NCI-H2081 (cell line): ENCODE data around the gene LARP1B.
"Not testable (repeated sequence)": the region's sequence is repeated elsewhere in the genome, so short reads cannot be mapped to it uniquely, and the experiment has no call there.

Experiments used
- DNase-seq, 2 experiments: peaks; one replicate each; lab custom pipeline; 2025; lab: John Stamatoyannopoulos, UW

Gene LARP1B

DNA sequence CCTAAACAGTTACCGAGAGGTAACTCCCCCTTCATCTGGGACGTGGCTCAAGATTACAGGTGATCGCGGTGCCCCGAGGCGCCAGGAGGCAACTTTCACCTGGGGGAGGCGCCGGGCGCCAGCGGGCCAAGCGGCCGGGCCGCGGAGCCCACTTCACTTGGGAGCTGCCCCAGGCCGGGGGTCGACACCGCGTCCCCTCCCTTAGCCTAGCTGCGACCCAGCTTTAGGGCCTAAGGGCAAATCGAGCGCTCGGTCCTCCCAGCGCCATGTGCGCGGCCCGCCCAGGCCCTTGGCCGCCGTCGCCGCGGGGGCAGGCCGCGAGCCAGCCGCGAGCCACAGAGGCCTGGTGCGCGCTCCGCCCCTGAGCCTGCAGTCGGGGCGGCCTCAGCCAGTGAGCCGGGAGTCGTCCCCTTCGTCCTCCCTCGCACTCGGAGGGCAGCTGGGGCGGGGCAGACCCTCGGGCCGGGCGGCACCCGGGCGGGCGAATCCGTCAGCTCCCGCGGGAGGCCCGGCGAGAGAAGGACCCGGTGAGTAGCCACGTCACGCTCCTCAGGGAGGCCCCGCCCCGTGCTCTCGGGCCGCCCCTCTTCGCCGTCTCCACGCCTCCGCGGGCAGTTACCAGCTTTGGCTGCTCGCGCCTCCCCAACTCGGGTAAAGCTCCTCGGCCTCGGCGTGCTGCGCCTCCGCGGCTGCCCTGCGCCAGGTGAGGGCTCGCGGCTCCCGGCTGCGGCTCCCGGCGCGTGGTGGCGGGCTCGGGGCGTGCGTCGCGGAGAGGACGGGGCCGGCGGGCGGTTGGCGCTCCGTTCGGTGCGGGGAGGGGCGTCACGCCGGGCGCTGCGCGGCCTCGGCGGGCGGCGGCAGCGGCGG lies at the start of gene LARP1B:
Gene LARP1B, plus strand, starts transcription at position 614 of the 867 bp plus-strand sequence. CDS start 13,640 bp downstream, outside the sequence.
- peak; percentile 90 to 92 for DNase-seq

DNA sequence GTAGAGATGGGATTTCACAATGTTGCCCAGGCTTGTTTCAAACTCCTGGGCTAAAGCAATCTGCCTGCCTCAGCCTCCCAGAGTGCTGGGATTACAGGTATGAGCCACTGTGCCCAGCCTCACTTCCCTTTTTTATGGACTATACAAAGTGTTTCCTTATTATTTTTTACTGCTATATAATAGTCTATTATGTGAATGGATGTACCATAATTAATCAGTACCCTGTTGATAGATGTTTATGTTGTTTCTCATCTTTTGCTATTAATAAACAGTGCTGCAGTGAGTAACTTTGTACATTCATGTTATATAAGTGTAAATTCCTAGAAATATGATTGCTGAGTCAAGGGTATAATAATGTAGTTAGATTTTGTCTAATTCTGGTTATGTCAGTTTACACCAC lies 35.8 kb upstream of the LARP1B start:
- no peak for DNase-seq

DNA sequence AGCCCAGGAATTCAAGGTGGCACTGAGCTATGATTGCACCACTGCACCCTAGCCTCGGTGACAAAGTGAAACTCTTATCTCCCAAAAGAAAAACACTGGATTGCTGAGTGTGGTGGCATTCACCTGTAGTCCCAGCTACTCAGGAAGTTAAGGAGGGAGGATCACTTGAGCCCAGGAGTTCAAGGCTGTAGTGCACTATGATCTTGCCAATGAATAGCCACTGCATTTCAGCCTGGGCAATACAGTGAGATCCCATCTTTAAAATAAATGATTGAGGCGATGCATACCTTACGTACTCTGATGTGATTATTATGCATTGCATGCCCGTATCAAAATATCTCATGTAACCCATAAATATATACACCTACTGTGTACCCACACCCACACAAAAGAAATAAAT lies 31.2 kb upstream of the LARP1B start:
- DNase-seq, result no peak

GRCh38 chr4:128031756-128032384 lies 29.2 kb upstream of the LARP1B start:
- no peak for DNase-seq

- DNase-seq, result no peak
Observed at GRCh38 chr4:128039568-128039967, 21.5 kb upstream of the LARP1B start.

GRCh38 chr4:128047019-128047418 lies 14.1 kb upstream of the LARP1B start:
- DNase-seq, result not testable (repeated sequence)

- DNase-seq, result not testable (repeated sequence)
Observed at GRCh38 chr4:128047514-128047913, 13.6 kb upstream of the LARP1B start.

- not testable (repeated sequence) for DNase-seq
Observed at GRCh38 chr4:128051229-128051628, 9.9 kb upstream of the LARP1B start.

GRCh38 chr4:128054907-128055306 lies 6.2 kb upstream of the LARP1B start:
- DNase-seq, result not testable (repeated sequence)

- not testable (repeated sequence) for DNase-seq
Observed at GRCh38 chr4:128055441-128056206, 5.5 kb upstream of the LARP1B start.

GRCh38 chr4:128056396-128056795 lies 4.7 kb upstream of the LARP1B start:
- no peak for DNase-seq

GRCh38 chr4:128060121-128060698 lies 902 bp upstream of the LARP1B start:
- no peak for DNase-seq

DNA sequence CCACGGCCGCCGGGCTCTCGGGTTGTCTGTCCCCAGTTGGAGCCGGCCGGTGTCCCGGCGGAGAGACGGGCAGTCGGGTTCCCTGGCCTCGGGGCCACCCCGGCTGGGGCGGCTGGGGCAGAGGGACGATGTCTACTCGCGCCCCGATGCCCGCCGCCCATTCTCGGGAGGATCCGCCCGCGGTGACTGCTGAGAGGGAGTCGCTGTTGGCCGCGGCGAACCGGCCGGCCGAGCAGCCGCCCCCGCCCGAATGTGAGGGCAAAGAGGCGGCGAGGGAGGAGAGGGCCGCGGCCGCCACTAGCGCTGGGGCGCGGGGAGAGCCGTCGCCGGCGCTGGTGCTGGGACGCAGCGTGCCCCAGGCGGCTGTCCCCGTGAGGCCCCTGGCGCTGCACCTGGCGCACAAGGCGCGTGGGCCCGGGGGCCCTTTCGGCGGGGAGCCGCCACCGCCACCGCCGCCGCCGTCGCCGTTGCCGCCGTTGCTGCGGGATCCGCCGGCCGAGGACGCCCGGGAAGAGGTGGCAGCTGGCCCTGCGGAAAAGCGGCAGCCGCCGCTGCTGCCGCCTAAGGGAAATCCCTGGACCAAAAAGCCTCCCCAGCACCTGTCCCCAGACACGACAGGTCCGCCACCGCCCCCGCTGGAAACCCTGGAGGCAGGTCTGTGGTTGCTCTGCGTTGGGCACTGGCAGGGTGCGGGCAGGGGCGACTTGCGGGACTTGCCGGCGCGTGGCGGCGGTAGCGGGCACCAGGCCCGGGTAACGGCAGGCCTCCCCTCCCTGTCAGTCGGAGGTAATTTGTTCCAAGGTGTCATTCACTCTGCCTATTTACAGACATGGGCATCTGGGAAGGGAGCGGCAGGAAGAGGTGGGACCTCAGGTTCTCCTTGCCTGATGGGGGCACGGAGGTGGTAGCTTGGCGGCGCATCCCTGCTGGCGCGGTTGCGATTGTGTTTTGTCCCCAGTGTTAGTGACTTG lies 739 bp downstream of the LARP1B start:
- peak; percentile 73 to 87 for DNase-seq

DNA sequence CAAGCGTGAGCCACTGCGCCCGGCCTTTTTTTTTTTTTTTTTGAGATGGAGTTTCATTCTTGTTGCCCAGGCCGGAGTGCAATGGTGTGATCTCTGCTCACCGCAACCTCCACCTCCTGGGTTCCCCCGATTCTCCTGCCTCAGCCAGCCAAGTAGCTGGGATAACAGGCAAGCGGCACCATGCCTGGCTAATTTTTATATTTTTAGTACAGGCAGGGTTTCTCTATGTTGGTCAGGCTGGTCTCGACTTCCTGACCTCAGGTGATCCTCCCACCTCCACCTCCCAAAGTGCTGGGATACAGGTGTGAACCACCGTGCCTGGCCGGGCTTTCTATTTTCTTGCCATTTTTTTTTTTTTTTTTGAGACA lies 5.3 kb downstream of the LARP1B start:
- DNase-seq, result not testable (repeated sequence)

- peak in 1 of 2 experiments; percentile 1 for DNase-seq
Observed at GRCh38 chr4:128068918-128069317, 7.8 kb downstream of the LARP1B start.

DNA sequence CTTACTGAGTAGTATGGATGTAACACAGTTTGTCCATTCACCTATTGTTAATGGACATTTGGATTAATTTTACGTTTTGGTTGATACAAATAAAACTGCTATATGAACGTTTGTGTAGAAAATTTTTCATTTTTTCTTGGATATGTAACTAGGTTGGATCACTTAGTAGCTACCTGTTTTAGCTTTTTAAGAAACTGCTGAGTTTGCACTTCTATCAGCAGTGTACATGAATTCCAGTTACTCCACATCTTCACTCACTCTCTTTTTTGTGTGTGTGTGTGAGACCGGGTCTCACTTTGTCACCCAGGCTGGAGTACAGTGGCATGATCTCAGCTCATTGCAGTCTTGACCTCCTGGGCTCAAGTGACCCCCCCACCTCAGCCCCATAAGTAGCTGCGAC lies 15.4 kb downstream of the LARP1B start:
- DNase-seq, result no peak

- not testable (repeated sequence) for DNase-seq
Observed at GRCh38 chr4:128095293-128095692, 34.2 kb downstream of the LARP1B start.

DNA sequence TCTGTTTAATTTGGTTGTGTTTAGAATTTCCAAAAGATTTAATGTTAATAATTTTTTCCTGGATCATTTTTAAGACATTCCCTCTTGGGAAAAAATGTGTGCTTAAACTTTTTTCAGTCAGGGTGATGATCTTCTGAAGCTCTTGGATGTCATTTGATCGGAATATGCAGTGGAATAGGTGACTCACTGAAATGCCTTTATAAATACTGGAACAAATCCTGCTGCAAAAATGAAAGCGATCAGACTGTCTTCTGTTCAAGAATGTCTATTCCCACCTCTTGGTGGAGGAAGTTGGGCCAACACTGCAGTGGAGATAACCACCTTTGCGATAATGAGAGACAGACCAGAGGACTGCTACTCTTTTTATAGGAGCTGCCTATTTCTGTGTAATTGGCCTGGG lies 46.7 kb downstream of the LARP1B start:
- no peak for DNase-seq

DNA sequence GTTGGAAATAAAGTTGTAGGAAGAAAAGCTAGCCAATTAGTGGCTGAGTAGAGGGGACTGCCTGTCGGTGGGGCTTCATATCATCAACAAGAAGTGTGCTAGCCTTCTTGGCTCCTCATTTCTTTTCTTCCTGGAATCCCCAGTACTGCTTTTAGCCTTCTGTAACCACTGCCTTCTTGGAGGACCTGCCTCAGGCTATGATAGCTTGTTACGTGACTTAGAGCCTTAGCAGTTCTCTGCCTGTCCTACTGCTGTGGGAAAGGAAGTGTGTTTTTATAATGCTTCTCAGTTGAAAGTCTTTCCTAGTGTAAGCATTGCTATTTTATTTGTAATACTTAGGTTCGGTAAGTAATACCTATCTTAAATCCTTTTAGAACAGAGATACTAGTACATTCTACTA lies 61.9 kb downstream of the LARP1B start:
- no peak for DNase-seq

DNA sequence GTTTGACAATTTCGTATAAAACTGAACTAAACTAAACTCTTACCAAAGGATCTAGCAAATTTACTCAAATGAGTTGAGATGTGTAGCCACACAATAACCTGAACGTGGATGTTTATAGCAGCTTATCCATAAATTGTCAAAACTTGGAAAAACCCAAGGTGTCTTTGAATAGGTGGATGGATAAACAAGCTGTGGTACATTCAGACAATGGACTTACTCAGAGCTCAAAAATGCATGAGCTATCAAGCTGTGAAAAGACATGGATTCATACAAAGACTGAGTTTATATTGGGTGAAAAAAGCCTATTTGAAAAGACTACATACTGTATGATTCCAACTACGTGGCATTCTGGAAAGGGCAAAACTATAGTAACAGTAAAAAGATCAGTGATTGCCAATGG lies 69.5 kb downstream of the LARP1B start:
- no peak for DNase-seq

GRCh38 chr4:128134925-128135324 lies 73.8 kb downstream of the LARP1B start:
- DNase-seq, result no peak
